Breast epithelium (tissue), 4 donors: Measurements from ENCODE around the gene SCN1B. TPM values are rescaled to one million over a fixed set of nuclear protein-coding genes. Genes with fewer than 3 reads are reported as not detected.

ENCODE experiments used
- DNase-seq, 2 donors: peaks; one replicate each; pipeline ENCODE4 v3.0.0-alpha.2; 2019; ENCODE audit warnings: low spot score in 2 of 2
- H3K27ac ChIP-seq, 2 donors: fragments of 200-600 bp; sonication (generic) in 1 of 2; one replicate each; pipeline ENCODE4 v1.5.1; 2016 to 2019; ENCODE audit warnings: mild to moderate bottlenecking in 1 of 2
- H3K27me3 ChIP-seq, 2 donors: fragments of 200-600 bp; sonication (generic) in 1 of 2; one replicate each; pipeline versions ENCODE4 v1.5.1 to v1.6.0; 2017 to 2019; ENCODE audit warnings: control low read depth in 1 of 2, mild to moderate bottlenecking in 1 of 2
- H3K36me3 ChIP-seq: fragments of 200-600 bp; one replicate; pipeline ENCODE4 v1.5.1; 2019
- H3K4me1 ChIP-seq, 2 donors: fragments of 200-600 bp; sonication (generic); one replicate each; pipeline ENCODE4 v1.5.1; 2016 to 2019; ENCODE audit warnings: control low read depth in 1 of 2
- H3K4me3 ChIP-seq, 3 donors: fragments of 200-600 bp; sonication (generic); 1 replicate in 2 of 3; 2 replicates in 1 of 3; pipeline ENCODE4 v1.5.1; 2016 to 2019; ENCODE audit warnings: mild to moderate bottlenecking in 3 of 3, moderate library complexity in 2 of 3
- H3K9me3 ChIP-seq, 2 donors: fragments of 200-600 bp; sonication (generic) in 1 of 2; one replicate each; pipeline ENCODE4 v1.5.1; 2016 to 2019; ENCODE audit warnings: control low read depth in 1 of 2
- POLR2A ChIP-seq: fragments of 450-650 bp; IDR thresholded peaks from one replicate; pipeline ENCODE4 v1.6.1; 2016; ENCODE audit warnings: antibody characterized with exemption, mild to moderate bottlenecking, moderate library complexity
- POLR2AphosphoS5 ChIP-seq, 3 donors: sonication (generic); formaldehyde crosslinking; IDR thresholded peaks; one replicate each; pipeline ENCODE4 v1.6.1; 2017; ENCODE audit warnings: antibody characterized with exemption in 3 of 3
- intact Hi-C: fragments of 100-400 bp; cut with DNase I; formaldehyde crosslinking; loops from one replicate; pipeline ENCODE4 v1.15.1; 2023; ENCODE audit warnings: low total_unique reads
- total RNA-seq, 3 donors: library from RNA; depleted of rRNA; stranded (reverse); fragments of >200 nt; gene quantifications; one replicate each; pipeline ENCODE4 v1.1.0, GENCODE V29; 2016
- TF ChIP-seq, protein P1 (sequence below), 3 donors: fragments of 450-650 bp; IDR thresholded peaks; one replicate each; pipeline ENCODE4 v1.5.1; 2016 to 2017; ENCODE audit warnings: antibody characterized with exemption in 3 of 3, mild to moderate bottlenecking in 3 of 3, moderate library complexity in 3 of 3

SCN1B gene
- total RNA-seq, 3 donors from 2014 or later: 5.1 to 14.6 (median 8.5) TPM

DNA sequence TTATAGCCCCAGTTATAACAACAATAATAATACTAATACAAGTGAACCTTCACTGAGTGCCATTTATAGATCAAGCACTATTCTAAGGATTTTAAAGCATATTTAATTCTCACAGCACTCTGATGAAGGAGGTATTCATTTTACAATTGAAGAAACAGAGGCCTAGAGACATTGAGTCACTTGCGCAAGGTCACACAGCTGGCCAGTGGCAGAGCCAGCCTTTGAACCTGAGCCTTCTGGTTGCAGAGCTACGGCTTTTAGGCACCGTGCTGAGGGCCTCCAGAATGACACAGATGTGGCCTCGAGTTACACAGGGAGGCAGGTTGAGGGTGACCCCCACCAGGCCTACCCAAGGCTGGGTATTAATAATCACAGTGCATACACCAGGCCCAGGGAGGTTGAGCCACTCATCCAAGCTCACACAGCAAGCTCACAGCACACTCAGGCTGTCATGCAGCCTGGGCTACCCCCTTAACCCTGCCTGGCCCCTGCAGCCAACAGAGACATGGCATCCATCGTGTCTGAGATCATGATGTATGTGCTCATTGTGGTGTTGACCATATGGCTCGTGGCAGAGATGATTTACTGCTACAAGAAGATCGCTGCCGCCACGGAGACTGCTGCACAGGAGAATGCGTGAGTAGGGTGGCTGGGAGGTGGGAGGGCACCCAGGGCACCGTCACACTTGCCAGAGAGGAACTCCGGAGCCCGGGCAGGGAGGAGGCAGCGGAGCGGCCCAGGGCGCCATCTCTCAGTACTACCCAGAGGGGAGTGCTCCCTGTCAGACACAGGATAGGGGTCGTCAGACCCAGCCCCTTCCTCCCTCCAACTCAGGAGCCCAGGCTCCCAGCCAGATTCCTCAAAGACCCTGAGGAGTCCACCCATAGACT lies 8.6 kb downstream of the SCN1B start:
- H3K27me3 ChIP-seq: no peaks in the 10 kb centered on the region
- no peak for DNase-seq
- no peak overlapping the region for H3K4me3 ChIP-seq
- TF ChIP-seq, protein P1, sequence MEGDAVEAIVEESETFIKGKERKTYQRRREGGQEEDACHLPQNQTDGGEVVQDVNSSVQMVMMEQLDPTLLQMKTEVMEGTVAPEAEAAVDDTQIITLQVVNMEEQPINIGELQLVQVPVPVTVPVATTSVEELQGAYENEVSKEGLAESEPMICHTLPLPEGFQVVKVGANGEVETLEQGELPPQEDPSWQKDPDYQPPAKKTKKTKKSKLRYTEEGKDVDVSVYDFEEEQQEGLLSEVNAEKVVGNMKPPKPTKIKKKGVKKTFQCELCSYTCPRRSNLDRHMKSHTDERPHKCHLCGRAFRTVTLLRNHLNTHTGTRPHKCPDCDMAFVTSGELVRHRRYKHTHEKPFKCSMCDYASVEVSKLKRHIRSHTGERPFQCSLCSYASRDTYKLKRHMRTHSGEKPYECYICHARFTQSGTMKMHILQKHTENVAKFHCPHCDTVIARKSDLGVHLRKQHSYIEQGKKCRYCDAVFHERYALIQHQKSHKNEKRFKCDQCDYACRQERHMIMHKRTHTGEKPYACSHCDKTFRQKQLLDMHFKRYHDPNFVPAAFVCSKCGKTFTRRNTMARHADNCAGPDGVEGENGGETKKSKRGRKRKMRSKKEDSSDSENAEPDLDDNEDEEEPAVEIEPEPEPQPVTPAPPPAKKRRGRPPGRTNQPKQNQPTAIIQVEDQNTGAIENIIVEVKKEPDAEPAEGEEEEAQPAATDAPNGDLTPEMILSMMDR (IDR thresholded peaks at IDR 0.05): no peak
- TF ChIP-seq POLR2AphosphoS5 (IDR thresholded peaks at IDR 0.05): no peak
- intact Hi-C loops: no loop called here
- no peaks in the 10 kb centered on the region for H3K36me3 ChIP-seq
- H3K9me3 ChIP-seq: no peaks in the 10 kb centered on the region
- H3K4me1 ChIP-seq: peaks cover 0 to 9% of the 10 kb centered on the region in 2 donors
- peak overlapping the region in 1 of 2 donors; percentile 59 for H3K27ac ChIP-seq

DNA sequence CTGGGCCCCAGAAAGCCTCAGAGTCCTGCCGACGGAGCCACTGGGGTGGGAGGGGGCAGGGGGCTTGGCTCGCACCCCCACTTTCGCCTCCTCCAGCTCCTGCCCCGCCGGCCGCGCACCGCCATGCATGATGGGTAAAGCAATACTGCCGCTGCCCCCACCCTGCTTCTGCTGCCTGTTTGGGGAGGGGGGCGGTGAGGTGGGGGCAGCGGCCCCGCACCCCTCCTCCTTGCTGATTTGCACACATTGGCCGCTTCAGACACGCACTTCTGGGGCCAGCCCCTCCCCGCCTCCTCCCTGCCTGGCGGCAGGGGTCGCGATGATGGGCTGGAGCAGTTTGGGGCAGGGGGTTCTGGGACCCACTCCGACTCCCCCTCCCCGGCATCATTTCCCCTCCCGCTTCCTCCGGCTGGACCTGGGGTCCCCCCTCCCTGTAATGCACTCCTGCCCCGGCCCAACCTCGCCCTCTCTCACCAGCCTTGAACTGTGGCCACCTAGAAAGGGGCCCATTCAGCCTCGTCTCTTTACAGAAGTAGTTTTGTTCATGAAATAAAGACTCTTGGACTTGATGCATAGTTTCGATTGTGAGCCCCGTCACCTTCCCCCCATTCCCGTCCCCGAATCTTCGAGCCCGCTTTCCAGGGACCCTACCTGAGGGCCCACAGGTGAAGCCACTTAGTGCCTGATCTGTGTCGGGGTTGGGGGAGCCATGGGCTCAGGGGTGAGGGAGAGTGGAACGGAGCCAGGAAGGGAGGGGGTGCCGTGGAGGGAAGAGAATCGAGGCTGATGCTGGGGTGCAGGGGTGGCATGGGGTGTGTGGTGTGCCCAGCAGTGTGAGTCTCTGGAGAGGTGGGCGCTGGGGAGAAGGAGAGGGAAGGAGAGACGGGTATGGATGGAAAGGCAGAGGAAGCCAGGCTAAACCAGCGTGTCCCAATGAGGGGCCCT lies 9.9 kb downstream of the SCN1B start:
- intact Hi-C loops: no loop called here
- Histone ChIP-seq H3K4me1 (peaks cover 0 to 9% of the 10 kb centered on the region in 2 donors), H3K4me3 (peak overlapping the region in 2 of 3 donors; percentile 21 to 34), H3K27me3 (no peaks in the 10 kb centered on the region), H3K27ac (peak overlapping the region; percentile 78 to 81), H3K36me3 (no peaks in the 10 kb centered on the region), H3K9me3 (no peaks in the 10 kb centered on the region)
- TF ChIP-seq, protein P1 (IDR thresholded peaks at IDR 0.05): no peak
- no peak for TF ChIP-seq POLR2A
- TF ChIP-seq POLR2AphosphoS5 (IDR thresholded peaks at IDR 0.05): no peak
- DNase-seq: no peak

DNA sequence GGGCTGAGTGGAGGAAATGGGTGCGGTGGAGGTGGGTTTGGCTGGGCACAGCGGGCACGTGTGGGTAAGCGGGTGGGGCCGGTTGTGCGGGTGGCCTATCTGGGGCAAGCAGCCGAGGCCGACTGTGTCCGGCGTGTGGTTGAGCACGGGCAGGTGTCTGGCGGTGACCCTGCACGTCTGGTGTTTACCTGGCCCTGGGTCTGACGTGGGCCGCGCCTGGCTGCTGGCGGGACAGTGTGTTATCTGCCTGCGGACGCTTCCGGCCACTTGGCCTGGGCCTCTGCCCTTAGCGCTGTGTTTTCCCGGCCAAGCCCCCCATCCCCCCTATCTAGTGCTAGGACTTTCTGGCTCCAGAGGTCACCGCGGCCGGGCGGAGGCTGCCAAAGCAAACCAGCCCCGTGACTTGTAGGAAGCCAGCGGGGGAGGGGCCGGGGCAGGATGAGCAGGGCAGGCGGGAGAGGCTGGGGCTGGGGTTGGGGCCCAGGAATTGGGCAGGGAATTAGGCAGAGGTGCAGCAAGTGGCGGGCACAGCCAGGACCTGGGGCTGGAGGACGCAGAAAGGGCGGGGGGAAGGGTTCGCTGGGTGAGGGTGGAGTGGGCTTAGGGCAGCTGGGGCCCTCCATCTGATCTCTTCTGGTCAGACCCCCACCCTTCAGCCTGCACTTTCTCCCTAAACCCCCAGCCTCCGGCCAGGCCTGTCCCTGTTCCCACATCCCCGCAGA lies 10.7 kb downstream of the SCN1B start:
- H3K36me3 ChIP-seq: no peaks in the 10 kb centered on the region
- H3K9me3 ChIP-seq: no peaks in the 10 kb centered on the region
- peak overlapping the region; percentile 78 to 81 for H3K27ac ChIP-seq
- no peaks in the 10 kb centered on the region for H3K27me3 ChIP-seq
- peaks cover 0 to 9% of the 10 kb centered on the region in 2 donors for H3K4me1 ChIP-seq
- TF ChIP-seq POLR2A (no peak), POLR2AphosphoS5 (IDR thresholded peaks at IDR 0.05) (peak; percentile 34 to 89 (median 75))
- TF ChIP-seq, protein P1 (IDR thresholded peaks at IDR 0.05): no peak
- intact Hi-C loops: no loop called here
- peak overlapping the region in 2 of 3 donors; percentile 21 to 34 for H3K4me3 ChIP-seq
- peak; percentile 86 to 88 for DNase-seq

DNA sequence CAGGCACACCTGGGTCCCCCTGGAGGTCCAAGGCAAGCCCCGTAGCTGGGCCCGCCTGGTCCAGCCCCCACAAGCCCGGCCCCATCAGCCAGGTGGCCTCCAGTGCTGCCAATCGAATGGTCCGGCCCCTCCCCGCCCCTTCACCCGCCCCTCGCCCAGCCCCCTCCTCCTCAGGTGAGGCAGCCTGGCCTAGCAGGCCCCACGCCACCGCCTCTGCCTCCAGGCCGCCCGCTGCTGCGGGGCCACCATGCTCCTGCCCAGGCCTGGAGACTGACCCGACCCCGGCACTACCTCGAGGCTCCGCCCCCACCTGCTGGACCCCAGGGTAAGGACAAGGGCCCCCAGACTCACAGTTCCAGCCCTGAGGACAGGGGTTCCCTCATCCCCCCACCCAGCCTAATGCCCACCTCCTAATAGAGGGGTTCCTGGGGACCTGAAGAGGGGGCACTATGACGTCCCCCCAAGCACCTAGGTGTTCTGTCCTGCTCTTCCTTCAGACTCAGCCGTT lies 11.3 kb downstream of the SCN1B start, which contains the start of gene HPN:
HPN (plus strand) TSS at position 174 of the 508 bp plus-strand sequence. CDS start 786 bp downstream, outside the sequence.
- Histone ChIP-seq H3K9me3 (no peaks in the 10 kb centered on the region), H3K27ac (peak within 1 kb of the TSS; percentile 78 to 81), H3K27me3 (no peaks in the 10 kb centered on the region), H3K4me1 (peaks cover 0 to 9% of the 10 kb centered on the region in 2 donors), H3K36me3 (no peaks in the 10 kb centered on the region), H3K4me3 (peak within 1 kb of the TSS in 2 of 3 donors; percentile 21 to 34)
- intact Hi-C loops: no loop called here
- TF ChIP-seq POLR2AphosphoS5 (IDR thresholded peaks at IDR 0.05): no peak
- TF ChIP-seq, protein P1 (IDR thresholded peaks at IDR 0.05): no peak
- TF ChIP-seq POLR2A: no peak
- DNase-seq: peak in 1 of 2 donors; percentile 66
